ENCODE data around the gene STX10. TPM values are rescaled to one million over a fixed set of nuclear protein-coding genes. Genes with fewer than 3 reads are reported as not detected.
A peak's percentile ranks its signal among the peaks of the same experiment; 100 is the strongest.

The STX10 gene
- polyA plus RNA-seq, 2 of the 4 experiments (the other 2 are of a cell fraction): 41.5 to 61.2 TPM

- ATAC-seq: no peak
- FAIRE-seq: no peak
- no peak overlapping the region for H3K27ac ChIP-seq
- 92% methylated on average over 16 of the region's 18 CpGs for WGBS (ENCODE audit: missing lambda C conversion rate)
- 0 out of 3 replicates have a peak, but pooled peaks cover 5% of the 10 kb centered on the region for H3K4me1 ChIP-seq
- POLR2A ChIA-PET: no interaction called here
- no peak overlapping the region for H3K4me2 ChIP-seq
- TF ChIP-seq RFX5 (IDR thresholded peaks at IDR 0.05): no peak
- no peak for TF ChIP-seq E2F6 (IDR thresholded peaks at IDR 0.05; ENCODE audit: borderline replicate concordance, low read depth)
- no peak for TF ChIP-seq HOXB5 (CRISPR knock-in tag; IDR thresholded peaks at IDR 0.05)
- no peak for TF ChIP-seq HMGXB4 (CRISPR knock-in tag; IDR thresholded peaks at IDR 0.05; ENCODE audit: borderline replicate concordance)
- TF ChIP-seq POLR2A (IDR thresholded peaks at IDR 0.05; ENCODE audit: low read length): no peak
- no peak for TF ChIP-seq CHD4 (IDR thresholded peaks at IDR 0.05; ENCODE audit: borderline replicate concordance)
- no peak for TF ChIP-seq NR3C1 (IDR thresholded peaks at IDR 0.05)
- TF ChIP-seq JUNB (IDR thresholded peaks at IDR 0.05): no peak
- no peak for TF ChIP-seq RCOR1 (IDR thresholded peaks at IDR 0.05; ENCODE audit: low read depth, low read length)
- no peak for TF ChIP-seq EHMT2 (IDR thresholded peaks at IDR 0.05; ENCODE audit: low read depth)
- no peak for TF ChIP-seq POLR2AphosphoS2 (conservative IDR thresholded peaks at IDR 0.05; ENCODE audit: low read length)
- no peak for TF ChIP-seq RARB (CRISPR knock-in tag; IDR thresholded peaks at IDR 0.05)
- no peak overlapping the region for H3K4me3 ChIP-seq
- CTCF ChIA-PET: interaction anchor here (0.6 to 1.7 kb wide), 2 partner anchors 15 to 898 kb away, joined by 4 to 5 read pairs; no protein-coding TSS in a partner anchor
- no peaks in the 10 kb centered on the region for H3K9me3 ChIP-seq
- no peak for DNase-seq (ENCODE audit: low read depth in 1 of 2, low spot score in 1 of 2)
Observed at GRCh38 chr19:13198634-13199033, 48.5 kb upstream of the STX10 start.

- ChIA-PET POLR2A (interaction anchor here (1.3 kb wide), 1 partner anchor 43 kb away, joined by 4 read pairs; no protein-coding TSS in a partner anchor), CTCF (interaction anchor here (1.2 to 1.9 kb wide), 4 partner anchors 13 to 67 kb away, joined by 4 to 16 read pairs (median 4); no protein-coding TSS in a partner anchor)
- ATAC-seq (no peak), FAIRE-seq (no peak), DNase-seq (ENCODE audit: low read depth in 1 of 2, low spot score in 1 of 2) (peak in 1 of 2 experiments; percentile 36)
- 69% methylated on average over 10 of the region's 11 CpGs for WGBS (ENCODE audit: missing lambda C conversion rate)
- Histone ChIP-seq H3K9me3 (no peaks in the 10 kb centered on the region), H3K4me1 (0 out of 3 replicates have a peak, but pooled peaks cover 5% of the 10 kb centered on the region), H3K4me2 (no peak overlapping the region), H3K4me3 (no peak overlapping the region), H3K27ac (0 out of 6 replicates have a peak overlapping the region, but pooled peaks of 1 of the 2 experiments have one; percentile 23)
- TF ChIP-seq POLR2AphosphoS2 (conservative IDR thresholded peaks at IDR 0.05; ENCODE audit: low read length) (no peak), RNF2 (IDR thresholded peaks at IDR 0.05; ENCODE audit: borderline replicate concordance, low read depth) (no peak), PBX3 (IDR thresholded peaks at IDR 0.05) (no peak), MAFK (IDR thresholded peaks at IDR 0.05; ENCODE audit: partially characterized antibody) (no peak), EHMT2 (IDR thresholded peaks at IDR 0.05; ENCODE audit: low read depth) (no peak), EHF (CRISPR knock-in tag; IDR thresholded peaks at IDR 0.05) (no peak), ZNF302 (CRISPR knock-in tag; IDR thresholded peaks at IDR 0.05) (no peak), RARB (CRISPR knock-in tag; IDR thresholded peaks at IDR 0.05) (no peak), HOXB5 (CRISPR knock-in tag; IDR thresholded peaks at IDR 0.05) (no peak), FOSL2 (IDR thresholded peaks at IDR 0.05) (no peak), FOSL2 (CRISPR knock-in tag; IDR thresholded peaks at IDR 0.05) (no peak), BCL3 (IDR thresholded peaks at IDR 0.05) (no peak), ELK1 (IDR thresholded peaks at IDR 0.05; ENCODE audit: low read depth, low read length) (no peak), EP300 (IDR thresholded peaks at IDR 0.05) (no peak), POLR2A (IDR thresholded peaks at IDR 0.05; ENCODE audit: low read length) (no peak), MAX (IDR thresholded peaks at IDR 0.05) (no peak), GATA3 (IDR thresholded peaks at IDR 0.05; ENCODE audit: borderline replicate concordance) (no peak), USF2 (IDR thresholded peaks at IDR 0.05) (no peak), CTCF (IDR thresholded peaks at IDR 0.05) (no peak), RAD21 (conservative IDR thresholded peaks at IDR 0.05 in 1 of 2, IDR thresholded peaks at IDR 0.05 in 1 of 2) (no peak)
Observed at GRCh38 chr19:13195678-13196077, 45.5 kb upstream of the STX10 start.
